MM.1S (cell line): ENCODE results near the gene TSPAN31.

ENCODE experiments used
- DNase-seq: peaks from one replicate; pipeline ENCODE4 v3.0.0-alpha.2; 2015
- H2AFZ ChIP-seq: fragments of 300-600 bp; sonication (generic); 2 replicates; pipeline ENCODE4 v1.6.0; 2016; ENCODE audit warnings: antibody characterized with exemption, low read length
- H3F3A ChIP-seq: fragments of 300-600 bp; sonication (generic); 2 replicates; pipeline ENCODE4 v1.6.1; 2016; ENCODE audit warnings: mild to moderate bottlenecking, antibody characterized with exemption, low read length, moderate library complexity, mixed read lengths; ENCODE audit not compliant: insufficient read depth
- H3K27ac ChIP-seq: fragments of 300-600 bp; sonication (generic); 2 replicates; pipeline ENCODE4 v1.5.1; 2016; ENCODE audit warnings: mild to moderate bottlenecking, low read length
- H3K27me3 ChIP-seq: fragments of 300-600 bp; sonication (generic); replicated peaks from 2 replicates; pipeline ENCODE4 v1.6.0; 2016; ENCODE audit warnings: low read length; ENCODE audit not compliant: insufficient read depth
- H3K36me3 ChIP-seq: fragments of 300-600 bp; sonication (generic); replicated peaks from 2 replicates; pipeline ENCODE4 v1.6.1; 2016; ENCODE audit warnings: mild to moderate bottlenecking, low read length, mixed read lengths; ENCODE audit not compliant: insufficient read depth
- H3K4me1 ChIP-seq: fragments of 300-600 bp; sonication (generic); 2 replicates; pipeline ENCODE4 v1.6.1; 2016; ENCODE audit warnings: low read length, mixed read lengths
- H3K4me2 ChIP-seq: fragments of 300-600 bp; sonication (generic); 2 replicates; pipeline ENCODE4 v1.6.0; 2016; ENCODE audit warnings: low read depth, low read length
- H3K4me3 ChIP-seq: fragments of 300-600 bp; sonication (generic); 2 replicates; pipeline ENCODE4 v1.5.1; 2016; ENCODE audit warnings: low read length, mixed read lengths
- H3K79me2 ChIP-seq: fragments of 300-600 bp; sonication (generic); 2 replicates; pipeline ENCODE4 v1.6.1; 2016; ENCODE audit warnings: mixed run types, low read length, mixed read lengths
- H3K9ac ChIP-seq: fragments of 300-600 bp; sonication (generic); 2 replicates; pipeline ENCODE4 v1.6.1; 2016; ENCODE audit warnings: low read length, mixed read lengths
- H3K9me2 ChIP-seq: fragments of 300-600 bp; sonication (generic); replicated peaks from 2 replicates; pipeline ENCODE4 v1.6.1; 2016; ENCODE audit warnings: mild to moderate bottlenecking, low read length, mixed read lengths; ENCODE audit not compliant: insufficient read depth
- H3K9me3 ChIP-seq: fragments of 300-600 bp; sonication (generic); replicated peaks from 2 replicates; pipeline ENCODE4 v1.6.1; 2016; ENCODE audit warnings: mild to moderate bottlenecking, low read length, mixed read lengths; ENCODE audit not compliant: insufficient read depth
- H4K20me1 ChIP-seq: fragments of 300-600 bp; sonication (generic); 2 replicates; pipeline ENCODE4 v1.6.1; 2016; ENCODE audit warnings: mild to moderate bottlenecking, low read length, moderate library complexity, mixed read lengths; ENCODE audit not compliant: insufficient read depth
- EZH2 ChIP-seq: fragments of 300-600 bp; sonication (generic); optimal IDR thresholded peaks from 2 replicates; pipeline ENCODE3; 2017; ENCODE audit warnings: low read depth, mild to moderate bottlenecking, antibody characterized with exemption, low read length, mixed read lengths
- EZH2phosphoT487 ChIP-seq: fragments of 300-600 bp; sonication (generic); IDR thresholded peaks from 2 replicates; pipeline ENCODE4 v1.6.1; 2018; ENCODE audit warnings: antibody characterized with exemption, low read length
- TF ChIP-seq, protein P1 (sequence below): fragments of 300-600 bp; sonication (generic); IDR thresholded peaks from 2 replicates; pipeline ENCODE4 v1.5.1; 2016; ENCODE audit warnings: antibody characterized with exemption, low read length, mixed read lengths

Gene TSPAN31

DNA sequence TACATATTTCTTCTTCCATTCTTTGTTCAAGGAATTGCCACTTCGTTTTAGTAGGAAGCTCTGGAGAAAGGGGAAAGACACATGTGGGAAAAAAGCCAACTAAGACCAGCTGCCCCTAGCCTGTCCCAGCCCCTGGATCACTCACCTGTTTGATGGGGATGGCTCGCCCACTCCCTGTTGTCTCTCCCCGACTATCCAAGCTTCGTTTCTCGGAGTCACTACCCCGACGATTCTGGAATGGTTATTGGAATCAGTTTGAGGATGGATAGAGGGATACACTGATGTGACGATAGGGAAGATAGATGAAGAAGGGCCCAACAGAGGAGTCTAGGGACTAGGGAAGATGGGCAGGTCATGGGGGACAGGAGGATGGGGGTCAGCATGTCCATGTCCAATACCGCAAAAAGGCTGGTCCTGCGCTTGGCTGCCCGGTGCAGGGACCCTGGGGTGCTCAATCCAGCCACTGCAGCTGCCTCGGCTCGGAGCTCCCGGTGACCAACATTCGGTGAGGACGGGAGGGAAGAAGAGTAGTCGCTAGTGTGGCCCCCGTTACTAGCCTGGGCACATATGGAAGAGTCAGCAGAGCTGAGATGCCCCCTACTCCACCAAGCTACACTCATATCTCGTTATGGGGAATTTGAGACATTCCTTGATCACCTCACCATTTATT is 13.3 kb upstream of the TSPAN31 start:
- Histone ChIP-seq H3K4me1 (no peaks in the 10 kb centered on the region), H3K4me2 (no peak overlapping the region), H3K4me3 (no peak overlapping the region), H3F3A (no peaks in the 10 kb centered on the region), H4K20me1 (no peaks in the 10 kb centered on the region), H2AFZ (no peak overlapping the region), H3K9me2 (no peaks in the 10 kb centered on the region), H3K36me3 (no peaks in the 10 kb centered on the region), H3K27ac (no peak overlapping the region), H3K9me3 (no peaks in the 10 kb centered on the region), H3K79me2 (0 out of 2 replicates have a peak, but pooled peaks cover 2% of the 10 kb centered on the region), H3K9ac (no peak overlapping the region), H3K27me3 (no peaks in the 10 kb centered on the region)
- no peak for TF ChIP-seq EZH2
- no peak for DNase-seq

DNA sequence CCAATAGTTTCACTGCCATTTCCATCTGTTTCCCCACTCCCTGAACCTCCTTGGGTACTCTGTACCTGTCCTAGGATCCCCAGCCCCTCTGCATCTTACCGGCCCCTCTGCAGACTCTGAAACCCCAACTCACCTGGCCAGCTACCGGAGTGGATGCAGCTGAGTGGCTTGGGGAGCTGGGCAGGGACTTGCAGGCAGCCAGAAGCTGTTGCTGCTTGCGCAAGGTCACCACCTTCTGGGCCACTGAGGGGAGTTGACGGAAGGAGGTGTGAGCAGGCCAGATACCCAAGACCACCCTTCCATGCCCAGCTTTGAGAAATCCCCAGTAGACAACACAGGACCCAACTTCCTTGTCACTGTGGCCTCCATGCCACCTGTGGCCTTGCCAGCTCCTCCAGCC is 12.6 kb upstream of the TSPAN31 start:
- TF ChIP-seq EZH2phosphoT487: no peak
- TF ChIP-seq, protein P1, sequence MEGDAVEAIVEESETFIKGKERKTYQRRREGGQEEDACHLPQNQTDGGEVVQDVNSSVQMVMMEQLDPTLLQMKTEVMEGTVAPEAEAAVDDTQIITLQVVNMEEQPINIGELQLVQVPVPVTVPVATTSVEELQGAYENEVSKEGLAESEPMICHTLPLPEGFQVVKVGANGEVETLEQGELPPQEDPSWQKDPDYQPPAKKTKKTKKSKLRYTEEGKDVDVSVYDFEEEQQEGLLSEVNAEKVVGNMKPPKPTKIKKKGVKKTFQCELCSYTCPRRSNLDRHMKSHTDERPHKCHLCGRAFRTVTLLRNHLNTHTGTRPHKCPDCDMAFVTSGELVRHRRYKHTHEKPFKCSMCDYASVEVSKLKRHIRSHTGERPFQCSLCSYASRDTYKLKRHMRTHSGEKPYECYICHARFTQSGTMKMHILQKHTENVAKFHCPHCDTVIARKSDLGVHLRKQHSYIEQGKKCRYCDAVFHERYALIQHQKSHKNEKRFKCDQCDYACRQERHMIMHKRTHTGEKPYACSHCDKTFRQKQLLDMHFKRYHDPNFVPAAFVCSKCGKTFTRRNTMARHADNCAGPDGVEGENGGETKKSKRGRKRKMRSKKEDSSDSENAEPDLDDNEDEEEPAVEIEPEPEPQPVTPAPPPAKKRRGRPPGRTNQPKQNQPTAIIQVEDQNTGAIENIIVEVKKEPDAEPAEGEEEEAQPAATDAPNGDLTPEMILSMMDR: no peak
- no peak for TF ChIP-seq EZH2
- no peak for DNase-seq
- Histone ChIP-seq H3K9me2 (no peaks in the 10 kb centered on the region), H3K27ac (no peak overlapping the region), H4K20me1 (no peaks in the 10 kb centered on the region), H3K9ac (no peak overlapping the region), H3K9me3 (no peaks in the 10 kb centered on the region), H3K79me2 (0 out of 2 replicates have a peak, but pooled peaks cover 4% of the 10 kb centered on the region), H3K4me3 (no peak overlapping the region), H3F3A (no peaks in the 10 kb centered on the region), H2AFZ (no peak overlapping the region), H3K36me3 (no peaks in the 10 kb centered on the region), H3K27me3 (no peaks in the 10 kb centered on the region), H3K4me1 (no peaks in the 10 kb centered on the region), H3K4me2 (no peak overlapping the region)

DNA sequence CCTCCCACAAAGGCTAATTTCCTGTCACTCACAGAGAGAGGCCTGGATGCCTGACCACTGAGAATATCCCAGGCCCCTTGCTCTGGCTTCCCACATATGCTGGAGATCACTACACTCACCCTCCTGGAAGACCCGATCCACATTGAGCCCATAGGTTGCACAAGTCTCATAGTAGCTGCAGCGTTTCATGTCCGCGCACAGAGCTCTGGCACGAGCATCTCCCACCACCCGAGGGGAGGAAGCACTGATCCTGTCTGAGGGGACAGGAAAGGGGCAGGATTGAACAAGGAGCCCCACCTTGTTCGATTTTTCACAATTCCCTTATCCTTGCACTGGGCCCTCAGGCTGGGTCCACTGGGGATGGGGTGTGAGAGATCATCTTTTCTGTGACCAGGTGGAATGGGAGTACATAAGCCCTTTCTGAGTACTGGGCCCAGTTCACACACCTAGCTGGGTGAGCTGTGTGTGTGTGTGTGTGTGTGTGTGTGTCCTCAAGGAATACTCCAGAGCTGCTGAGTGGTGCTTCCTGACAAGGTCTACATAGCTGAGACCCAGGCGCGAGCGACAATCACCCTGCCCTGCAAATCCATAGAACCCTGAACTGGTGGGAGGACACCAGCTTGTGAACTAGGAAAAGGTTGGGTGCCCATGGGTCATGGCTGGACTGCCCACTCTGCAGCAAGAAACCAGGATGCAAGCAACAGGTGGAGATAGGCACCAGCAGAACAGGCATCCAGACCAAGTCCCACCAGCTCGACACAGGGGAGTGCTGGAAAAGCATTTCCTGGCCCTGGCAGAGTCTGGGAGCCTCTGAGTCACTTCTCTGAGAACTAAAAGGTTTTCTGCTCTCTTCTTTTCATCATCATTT is 11.9 kb upstream of the TSPAN31 start:
- H3K79me2 ChIP-seq: 0 out of 2 replicates have a peak, but pooled peaks cover 4% of the 10 kb centered on the region
- no peaks in the 10 kb centered on the region for H4K20me1 ChIP-seq
- H3K4me2 ChIP-seq: no peak overlapping the region
- H3K9me2 ChIP-seq: no peaks in the 10 kb centered on the region
- H3K9me3 ChIP-seq: no peaks in the 10 kb centered on the region
- DNase-seq: no peak
- no peaks in the 10 kb centered on the region for H3K4me1 ChIP-seq
- no peak overlapping the region for H3K27ac ChIP-seq
- no peaks in the 10 kb centered on the region for H3K27me3 ChIP-seq
- TF ChIP-seq EZH2phosphoT487: no peak
- TF ChIP-seq, protein P1: no peak
- TF ChIP-seq EZH2: no peak
- no peaks in the 10 kb centered on the region for H3F3A ChIP-seq
- no peaks in the 10 kb centered on the region for H3K36me3 ChIP-seq
- no peak overlapping the region for H2AFZ ChIP-seq
- no peak overlapping the region for H3K4me3 ChIP-seq
- H3K9ac ChIP-seq: no peak overlapping the region

DNA sequence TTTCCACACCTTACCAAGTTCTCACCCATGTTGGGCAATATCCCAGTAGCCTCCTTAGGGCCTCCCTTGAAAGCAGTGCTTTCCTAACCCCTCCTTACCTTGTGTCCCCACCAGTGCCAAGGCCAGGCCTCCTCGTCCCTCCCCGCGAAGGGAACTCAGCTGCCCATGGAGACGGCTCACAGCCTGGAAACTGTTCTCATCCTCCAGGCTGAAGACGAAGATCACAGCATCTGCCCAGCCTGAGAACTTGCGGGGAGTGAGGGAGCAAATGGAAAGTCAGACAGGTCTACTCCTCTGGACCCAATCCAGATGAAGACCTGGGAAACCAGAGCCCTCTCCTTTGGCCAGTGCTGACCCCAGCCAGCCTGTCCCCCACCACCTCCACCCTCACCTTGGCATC is 10.9 kb upstream of the TSPAN31 start:
- Histone ChIP-seq H3K4me3 (no peak overlapping the region), H3F3A (no peaks in the 10 kb centered on the region), H3K9ac (no peak overlapping the region), H2AFZ (no peak overlapping the region), H3K36me3 (no peaks in the 10 kb centered on the region), H3K4me2 (no peak overlapping the region), H3K27ac (no peak overlapping the region), H3K9me3 (no peaks in the 10 kb centered on the region), H3K9me2 (no peaks in the 10 kb centered on the region), H3K27me3 (no peaks in the 10 kb centered on the region), H3K79me2 (peaks cover 5% of the 10 kb centered on the region), H4K20me1 (no peaks in the 10 kb centered on the region), H3K4me1 (no peaks in the 10 kb centered on the region)
- no peak for TF ChIP-seq EZH2phosphoT487
- TF ChIP-seq EZH2: no peak
- TF ChIP-seq, protein P1: no peak
- no peak for DNase-seq
